Measurements from ENCODE around the gene GRIP1. TPM values are rescaled to one million over a fixed set of nuclear protein-coding genes. Genes with fewer than 3 reads are reported as not detected.

Gene GRIP1
- total and polyA plus RNA-seq, 2 donors (not counting 3 experiments of a cell fraction or from before 2014, with no cell fraction given), result 0.04 to 0.69 TPM

- H3K4me1 ChIP-seq (ENCODE audit: control insufficient read depth, extremely low read depth, insufficient read depth, low read length), result no peaks in the 10 kb centered on the region
- BruUV-seq (replicated peaks), result no TSS peak
- H3K27ac ChIP-seq (ENCODE audit: insufficient read depth, low read depth, low read length), result no peak overlapping the region
- H4K20me1 ChIP-seq (replicated peaks; ENCODE audit: control insufficient read depth, extremely low read depth, insufficient read depth, low read length), result no peaks in the 10 kb centered on the region
- no peaks in the 10 kb centered on the region for H3K9me1 ChIP-seq (replicated peaks; ENCODE audit: control insufficient read depth, extremely low read depth, insufficient read depth, low read length)
- H3K4me2 ChIP-seq (ENCODE audit: insufficient read depth, low read length), result no peak overlapping the region
- no peak overlapping the region for H3K9ac ChIP-seq (replicated peaks; ENCODE audit: extremely low read depth, insufficient read depth, low read length)
- no peak overlapping the region for H3K4me3 ChIP-seq (replicated peaks in 1 of 3; ENCODE audit: insufficient read depth in 1 of 3, low read depth in 1 of 3, low read length in 3 of 3)
- FAIRE-seq, result no peak
- H3K9me3 ChIP-seq (replicated peaks; ENCODE audit: control insufficient read depth, insufficient read depth, low read length), result no peaks in the 10 kb centered on the region
- ChIA-PET POLR2A (no interaction called here), CTCF (interaction anchor here (1.0 kb wide), 1 partner anchor 231 kb away, joined by 5 read pairs; no protein-coding TSS in a partner anchor)
- no peaks in the 10 kb centered on the region for H3K36me3 ChIP-seq (ENCODE audit: control insufficient read depth in 2 of 2, extremely low read depth in 1 of 2, insufficient read depth in 2 of 2, low read length in 2 of 2)
- H3K79me2 ChIP-seq (ENCODE audit: control insufficient read depth, insufficient read depth, low read length), result no peaks in the 10 kb centered on the region
- intact Hi-C loops (cut with micrococcal nuclease) (no loop called here), dilution Hi-C loops (cut with MboI; ENCODE audit: extremely low pct_ligation_motif_present, low sequenced_read_pairs) (no loop called here)
- H2AFZ ChIP-seq (ENCODE audit: low read depth, low read length), result no peak overlapping the region
- TF ChIP-seq CTCF (IDR thresholded peaks at IDR 0.05; ENCODE audit: extremely low read depth in 1 of 2, insufficient read depth in 1 of 2, low read depth in 1 of 2, low read length in 2 of 2) (no peak), FOS (IDR thresholded peaks at IDR 0.05; ENCODE audit: borderline replicate concordance, insufficient read depth, low read length) (no peak)
- DNase-seq (ENCODE audit: low read depth, low spot score), result no peak
- H3K27me3 ChIP-seq (ENCODE audit: control insufficient read depth in 2 of 2, insufficient read depth in 2 of 2, low read length in 2 of 2), result no peaks in the 10 kb centered on the region
Observed at GRCh38 chr12:66461331-66461730, 217.5 kb downstream of the GRIP1 start.

- no peaks in the 10 kb centered on the region for H4K20me1 ChIP-seq (replicated peaks; ENCODE audit: control insufficient read depth, extremely low read depth, insufficient read depth, low read length)
- POLR2A ChIA-PET, result no interaction called here
- dilution Hi-C loops (cut with MboI; ENCODE audit: extremely low pct_ligation_motif_present, low sequenced_read_pairs), result no loop called here
- H3K9ac ChIP-seq (replicated peaks; ENCODE audit: extremely low read depth, insufficient read depth, low read length), result no peak overlapping the region
- DNase-seq (ENCODE audit: low read depth, low spot score) (no peak), FAIRE-seq (no peak)
- no peaks in the 10 kb centered on the region for H3K4me1 ChIP-seq (ENCODE audit: control insufficient read depth, extremely low read depth, insufficient read depth, low read length)
- CTCF ChIA-PET, result no interaction called here
- H3K4me3 ChIP-seq (replicated peaks in 1 of 3; ENCODE audit: insufficient read depth in 1 of 3, low read depth in 1 of 3, low read length in 3 of 3), result no peak overlapping the region
- TF ChIP-seq MYC (IDR thresholded peaks at IDR 0.05; ENCODE audit: low read depth, low read length) (no peak), POLR2A (IDR thresholded peaks at IDR 0.05; ENCODE audit: low read depth, low read length) (no peak)
- H3K9me3 ChIP-seq (replicated peaks; ENCODE audit: control insufficient read depth, insufficient read depth, low read length), result no peaks in the 10 kb centered on the region
- H3K27ac ChIP-seq (ENCODE audit: insufficient read depth, low read depth, low read length), result no peak overlapping the region
- no peaks in the 10 kb centered on the region for H3K36me3 ChIP-seq (ENCODE audit: control insufficient read depth in 2 of 2, extremely low read depth in 1 of 2, insufficient read depth in 2 of 2, low read length in 2 of 2)
- H3K79me2 ChIP-seq (ENCODE audit: control insufficient read depth, insufficient read depth, low read length), result no peaks in the 10 kb centered on the region
- no peaks in the 10 kb centered on the region for H3K9me1 ChIP-seq (replicated peaks; ENCODE audit: control insufficient read depth, extremely low read depth, insufficient read depth, low read length)
- H3K27me3 ChIP-seq (ENCODE audit: control insufficient read depth in 2 of 2, insufficient read depth in 2 of 2, low read length in 2 of 2), result peaks cover 2 to 3% of the 10 kb centered on the region in 2 experiments
- no TSS peak for BruUV-seq (replicated peaks)
- H2AFZ ChIP-seq (ENCODE audit: low read depth, low read length), result no peak overlapping the region
- no peak overlapping the region for H3K4me2 ChIP-seq (ENCODE audit: insufficient read depth, low read length)
- intact Hi-C loops (cut with micrococcal nuclease), result no loop called here
Observed at GRCh38 chr12:66459944-66460482, 218.9 kb downstream of the GRIP1 start.

Measured in endothelial cell of umbilical vein (primary cell).